Ovary (tissue), 3 donors: ENCODE results near the gene GJD4.

Source experiments
- CTCF ChIP-seq, 3 donors: fragments of 450-650 bp in 2 of 3; fragments of 200-600 bp in 1 of 3; IDR thresholded peaks; one replicate each; pipeline versions ENCODE4 v1.5.1 to v1.8.0; 2016 to 2022; ENCODE audit warnings: antibody characterized with exemption in 3 of 3, mild to moderate bottlenecking in 1 of 3
- EP300 ChIP-seq: sonication (generic); formaldehyde crosslinking; IDR thresholded peaks from one replicate; pipeline ENCODE4 v1.6.1; 2017; ENCODE audit warnings: antibody characterized with exemption
- POLR2A ChIP-seq: fragments of 450-650 bp; IDR thresholded peaks from one replicate; pipeline ENCODE4 v1.6.1; 2017; ENCODE audit warnings: antibody characterized with exemption, mild to moderate bottlenecking, moderate library complexity
- donor health status: DM: no; HTN: no; CAD: no.

GRCh38 chr10:35564341-35564968 is 40.7 kb upstream of the GJD4 start:
- TF ChIP-seq CTCF (IDR thresholded peaks at IDR 0.05) (no peak), POLR2A (no peak), EP300 (no peak)
